Lower leg skin (tissue), 3 donors: ENCODE results near the gene OR5P2.

ENCODE experiments used
- POLR2A ChIP-seq, 2 donors: fragments of 450-650 bp; IDR thresholded peaks; one replicate each; pipeline ENCODE4 v1.6.1; 2016 to 2017; ENCODE audit warnings: antibody characterized with exemption in 2 of 2, mild to moderate bottlenecking in 1 of 2, moderate library complexity in 1 of 2
- TF ChIP-seq, protein P1 (sequence below), 3 donors: fragments of 450-650 bp; IDR thresholded peaks; one replicate each; pipeline ENCODE4 v1.5.1; 2016; ENCODE audit warnings: antibody characterized with exemption in 3 of 3, mild to moderate bottlenecking in 3 of 3, moderate library complexity in 2 of 3

GRCh38 chr11:7833527-7833926 lies 36.8 kb upstream of the OR5P2 start:
- TF ChIP-seq POLR2A (IDR thresholded peaks at IDR 0.05), result no peak
- TF ChIP-seq, protein P1, sequence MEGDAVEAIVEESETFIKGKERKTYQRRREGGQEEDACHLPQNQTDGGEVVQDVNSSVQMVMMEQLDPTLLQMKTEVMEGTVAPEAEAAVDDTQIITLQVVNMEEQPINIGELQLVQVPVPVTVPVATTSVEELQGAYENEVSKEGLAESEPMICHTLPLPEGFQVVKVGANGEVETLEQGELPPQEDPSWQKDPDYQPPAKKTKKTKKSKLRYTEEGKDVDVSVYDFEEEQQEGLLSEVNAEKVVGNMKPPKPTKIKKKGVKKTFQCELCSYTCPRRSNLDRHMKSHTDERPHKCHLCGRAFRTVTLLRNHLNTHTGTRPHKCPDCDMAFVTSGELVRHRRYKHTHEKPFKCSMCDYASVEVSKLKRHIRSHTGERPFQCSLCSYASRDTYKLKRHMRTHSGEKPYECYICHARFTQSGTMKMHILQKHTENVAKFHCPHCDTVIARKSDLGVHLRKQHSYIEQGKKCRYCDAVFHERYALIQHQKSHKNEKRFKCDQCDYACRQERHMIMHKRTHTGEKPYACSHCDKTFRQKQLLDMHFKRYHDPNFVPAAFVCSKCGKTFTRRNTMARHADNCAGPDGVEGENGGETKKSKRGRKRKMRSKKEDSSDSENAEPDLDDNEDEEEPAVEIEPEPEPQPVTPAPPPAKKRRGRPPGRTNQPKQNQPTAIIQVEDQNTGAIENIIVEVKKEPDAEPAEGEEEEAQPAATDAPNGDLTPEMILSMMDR (IDR thresholded peaks at IDR 0.05), result no peak
